ENCODE data around the gene SDR42E2. TPM values are rescaled to one million over a fixed set of nuclear protein-coding genes. Genes with fewer than 3 reads are reported as not detected.
"Not testable (repeated sequence)": the region's sequence is repeated elsewhere in the genome, so short reads cannot be mapped to it uniquely, and the experiment has no call there.

The SDR42E2 gene
- total RNA-seq, 2 experiments from 2014 or later, result 0.15 TPM; not detected in 1

DNA sequence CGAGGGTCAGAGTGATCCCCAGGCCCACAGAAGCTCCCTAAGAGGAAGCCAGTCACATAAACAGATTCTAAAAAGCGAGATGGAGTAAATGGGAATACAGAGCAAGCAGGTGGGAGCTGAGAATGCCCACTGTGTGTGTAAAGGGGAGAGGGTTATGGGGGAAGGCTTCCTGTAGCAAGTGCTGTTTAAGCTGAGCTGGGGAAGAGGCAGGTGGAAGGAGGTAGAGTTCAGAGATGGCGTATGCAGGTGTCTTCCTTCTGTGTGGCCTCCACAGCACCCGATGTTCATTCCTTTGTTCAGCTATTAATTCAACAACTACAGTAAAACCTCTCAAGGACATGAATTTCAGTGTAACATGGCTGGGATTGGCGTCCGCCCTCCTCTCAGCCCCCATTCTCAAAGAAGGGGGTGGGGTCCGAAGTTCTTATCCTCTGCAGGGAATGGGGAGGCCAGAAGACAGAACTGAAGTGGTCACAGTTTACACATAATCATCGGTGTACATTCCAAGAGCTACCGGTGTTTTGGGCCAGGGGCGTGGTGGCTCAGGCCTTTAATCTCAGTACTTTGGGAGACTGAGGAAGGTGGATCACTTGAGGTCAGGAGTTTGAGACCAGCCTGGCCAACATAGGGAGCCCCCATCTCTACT, 45.5 kb downstream of the SDR42E2 start:
- DNase-seq, result no peak
- H3K4me1 Mint-ChIP-seq (ENCODE audit: low read depth), result peaks cover 41% of the 10 kb centered on the region
- peak overlapping the region; percentile 94 for H3K4me3 Mint-ChIP-seq
- CTCF ChIA-PET, result interaction anchor here (0.7 to 4.1 kb wide), 6 partner anchors 9 to 106 kb away, joined by 3 to 27 read pairs (median 6); partner anchors contain the start of gene POLR3E
- peaks cover 4% of the 10 kb centered on the region for H3K9me3 Mint-ChIP-seq
- no peaks in the 10 kb centered on the region for H3K27me3 Mint-ChIP-seq (ENCODE audit: low read depth)
- intact Hi-C loops (cut with micrococcal nuclease), result no loop called here
- H3K27ac Mint-ChIP-seq, result peak overlapping the region; percentile 88
- H3K36me3 Mint-ChIP-seq (ENCODE audit: low read depth), result peaks cover 6% of the 10 kb centered on the region

GRCh38 chr16:22210285-22210684, 48.0 kb downstream of the SDR42E2 start:
- CTCF ChIA-PET, result interaction anchor here (0.6 kb wide), 1 partner anchor 87 kb away, joined by 3 read pairs; the partner anchor contains the start of gene POLR3E
- H3K27me3 Mint-ChIP-seq (ENCODE audit: low read depth), result no peaks in the 10 kb centered on the region
- H3K27ac Mint-ChIP-seq, result no peak overlapping the region
- H3K4me1 Mint-ChIP-seq (ENCODE audit: low read depth), result peaks cover 46% of the 10 kb centered on the region
- H3K36me3 Mint-ChIP-seq (ENCODE audit: low read depth), result peaks cover 12% of the 10 kb centered on the region
- intact Hi-C loops (cut with micrococcal nuclease), result no loop called here
- no peak overlapping the region for H3K4me3 Mint-ChIP-seq
- DNase-seq, result no peak
- H3K9me3 Mint-ChIP-seq, result no peaks in the 10 kb centered on the region

DNA sequence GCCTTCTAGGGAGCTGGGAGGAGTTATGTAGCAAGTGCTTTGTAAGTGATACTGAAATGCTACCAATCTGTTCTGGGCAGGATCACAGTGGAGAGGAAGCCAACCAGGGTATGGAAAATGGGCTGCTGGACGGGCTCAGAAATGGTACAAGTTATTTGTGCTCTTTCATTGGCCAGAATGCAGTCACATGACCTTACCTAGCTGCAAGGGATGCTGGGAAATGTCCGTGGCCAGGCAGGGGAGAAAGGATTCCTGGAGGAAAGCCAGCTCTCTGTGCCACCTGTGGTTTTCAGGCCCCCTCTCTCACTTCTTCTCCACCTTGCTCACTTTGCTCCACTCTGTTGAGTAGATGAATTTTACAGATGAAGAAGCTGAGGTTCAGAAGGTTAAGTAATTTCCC, 48.5 kb downstream of the SDR42E2 start:
- intact Hi-C loops (cut with micrococcal nuclease), result no loop called here
- peaks cover 44% of the 10 kb centered on the region for H3K4me1 Mint-ChIP-seq (ENCODE audit: low read depth)
- H3K27me3 Mint-ChIP-seq (ENCODE audit: low read depth), result no peaks in the 10 kb centered on the region
- no peak overlapping the region for H3K27ac Mint-ChIP-seq
- H3K4me3 Mint-ChIP-seq, result no peak overlapping the region
- no peaks in the 10 kb centered on the region for H3K9me3 Mint-ChIP-seq
- CTCF ChIA-PET, result no interaction called here
- DNase-seq, result no peak
- peaks cover 12% of the 10 kb centered on the region for H3K36me3 Mint-ChIP-seq (ENCODE audit: low read depth)

- DNase-seq, result no peak
- Mint-ChIP-seq H3K36me3 (ENCODE audit: low read depth) (peaks cover 10% of the 10 kb centered on the region), H3K27me3 (ENCODE audit: low read depth) (no peaks in the 10 kb centered on the region), H3K9me3 (no peaks in the 10 kb centered on the region), H3K27ac (no peak overlapping the region), H3K4me3 (no peak overlapping the region), H3K4me1 (ENCODE audit: low read depth) (peaks cover 32% of the 10 kb centered on the region)
- CTCF ChIA-PET, result no interaction called here
- intact Hi-C loops (cut with micrococcal nuclease), result no loop called here
Measured at GRCh38 chr16:22213236-22213635, 50.9 kb downstream of the SDR42E2 start.

GRCh38 chr16:22213801-22214200, 51.5 kb downstream of the SDR42E2 start:
- Mint-ChIP-seq H3K4me1 (ENCODE audit: low read depth) (peaks cover 28% of the 10 kb centered on the region), H3K27me3 (ENCODE audit: low read depth) (no peaks in the 10 kb centered on the region), H3K9me3 (no peaks in the 10 kb centered on the region), H3K27ac (no peak overlapping the region), H3K36me3 (ENCODE audit: low read depth) (peaks cover 10% of the 10 kb centered on the region), H3K4me3 (no peak overlapping the region)
- intact Hi-C loops (cut with micrococcal nuclease), result no loop called here
- DNase-seq, result no peak
- CTCF ChIA-PET, result no interaction called here

DNA sequence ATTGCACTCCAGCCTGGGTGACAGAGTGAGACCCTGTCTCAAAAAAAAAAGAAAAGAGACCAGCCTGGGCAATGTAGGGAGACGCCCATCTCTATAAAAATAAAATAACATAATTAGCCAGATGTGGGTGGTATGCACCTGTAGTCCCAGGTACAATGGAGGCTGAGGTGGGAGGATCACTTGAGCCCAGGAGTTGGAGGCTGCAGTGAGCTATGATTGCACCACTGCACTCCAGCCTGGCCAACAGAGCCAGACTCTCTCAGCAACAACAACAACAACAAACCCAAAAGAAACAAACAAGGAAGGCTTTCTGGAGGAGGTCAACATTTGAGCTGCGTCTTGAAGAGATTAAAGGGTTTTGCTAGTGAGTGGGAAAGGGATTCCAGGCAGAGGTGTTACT, 52.1 kb downstream of the SDR42E2 start:
- DNase-seq, result no peak
- H3K4me3 Mint-ChIP-seq, result no peak overlapping the region
- intact Hi-C loops (cut with micrococcal nuclease), result no loop called here
- no peak overlapping the region for H3K27ac Mint-ChIP-seq
- peaks cover 10% of the 10 kb centered on the region for H3K36me3 Mint-ChIP-seq (ENCODE audit: low read depth)
- CTCF ChIA-PET, result no interaction called here
- no peaks in the 10 kb centered on the region for H3K27me3 Mint-ChIP-seq (ENCODE audit: low read depth)
- H3K9me3 Mint-ChIP-seq, result no peaks in the 10 kb centered on the region
- H3K4me1 Mint-ChIP-seq (ENCODE audit: low read depth), result peaks cover 23% of the 10 kb centered on the region

- H3K36me3 Mint-ChIP-seq (ENCODE audit: low read depth), result peaks cover 10% of the 10 kb centered on the region
- intact Hi-C loops (cut with micrococcal nuclease), result no loop called here
- H3K4me1 Mint-ChIP-seq (ENCODE audit: low read depth), result peaks cover 19% of the 10 kb centered on the region
- no peak overlapping the region for H3K27ac Mint-ChIP-seq
- H3K9me3 Mint-ChIP-seq, result no peaks in the 10 kb centered on the region
- DNase-seq, result no peak
- no peak overlapping the region for H3K4me3 Mint-ChIP-seq
- no peaks in the 10 kb centered on the region for H3K27me3 Mint-ChIP-seq (ENCODE audit: low read depth)
- CTCF ChIA-PET, result no interaction called here
Measured at GRCh38 chr16:22214889-22215288, 52.6 kb downstream of the SDR42E2 start.

DNA sequence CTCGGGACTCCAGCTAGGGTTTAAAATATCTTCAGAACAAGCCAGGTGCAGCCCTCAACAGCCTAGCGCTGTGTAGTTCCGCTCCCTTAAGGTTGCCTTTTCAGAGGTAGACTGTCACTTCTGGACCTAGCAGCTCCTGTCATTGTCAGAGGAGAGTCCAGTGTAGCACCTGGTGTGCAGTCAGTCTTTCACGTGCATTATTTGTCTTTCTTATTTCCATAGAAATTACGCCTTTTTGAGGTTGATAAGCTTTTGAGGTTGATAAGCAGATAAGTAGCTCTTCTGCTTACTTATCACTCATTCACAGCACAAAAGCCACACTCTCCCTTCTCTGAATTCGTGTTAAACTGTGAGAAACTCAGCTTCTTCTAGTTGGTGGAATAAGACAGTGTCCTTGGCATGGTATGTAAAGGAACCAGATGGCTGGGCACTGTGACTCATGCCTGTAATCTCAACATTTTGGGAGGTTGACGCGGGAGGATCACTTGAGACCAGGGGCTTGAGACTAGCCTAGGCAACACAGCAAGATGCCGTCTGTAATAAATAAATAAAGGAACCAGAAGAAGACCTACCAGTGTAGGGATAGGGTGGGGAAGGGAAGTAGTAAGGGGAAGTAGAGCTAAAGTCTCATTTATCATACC, 54.0 kb downstream of the SDR42E2 start:
- no peak for DNase-seq
- CTCF ChIA-PET, result interaction anchor here (0.6 to 1.1 kb wide), 2 partner anchors 9 to 12 kb away, joined by 3 read pairs; no protein-coding TSS in a partner anchor
- Mint-ChIP-seq H3K4me1 (ENCODE audit: low read depth) (peaks cover 13% of the 10 kb centered on the region), H3K27me3 (ENCODE audit: low read depth) (no peaks in the 10 kb centered on the region), H3K36me3 (ENCODE audit: low read depth) (peaks cover 8% of the 10 kb centered on the region), H3K27ac (peak overlapping the region; percentile 4), H3K9me3 (no peaks in the 10 kb centered on the region), H3K4me3 (no peak overlapping the region)
- intact Hi-C loops (cut with micrococcal nuclease), result no loop called here

DNA sequence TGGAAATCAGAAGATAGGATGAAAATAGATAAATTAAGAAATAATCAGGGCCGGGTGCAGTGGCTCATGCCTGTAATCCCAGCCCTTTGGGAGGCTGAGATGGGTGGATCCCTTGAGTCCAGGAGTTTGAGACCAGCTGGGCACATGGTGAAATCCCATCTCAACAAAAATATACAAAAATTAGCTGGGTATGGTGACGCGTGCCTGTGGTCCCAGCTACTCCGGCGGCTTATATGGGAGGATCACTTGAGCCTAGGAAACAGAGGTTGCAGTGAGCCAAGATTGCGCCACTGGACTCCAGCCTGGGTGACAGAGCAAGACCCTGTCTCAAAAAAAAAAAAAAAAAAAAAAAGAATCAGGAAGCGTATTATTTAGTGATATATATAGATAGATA, 54.5 kb downstream of the SDR42E2 start:
- CTCF ChIA-PET, result interaction anchor here (0.6 to 1.1 kb wide), 2 partner anchors 10 to 13 kb away, joined by 3 read pairs; no protein-coding TSS in a partner anchor
- H3K4me3 Mint-ChIP-seq; H3K9me3 Mint-ChIP-seq; intact Hi-C loops (cut with micrococcal nuclease); DNase-seq; H3K36me3 Mint-ChIP-seq (ENCODE audit: low read depth); H3K27ac Mint-ChIP-seq; H3K27me3 Mint-ChIP-seq (ENCODE audit: low read depth): not testable (repeated sequence)
- H3K4me1 Mint-ChIP-seq (ENCODE audit: low read depth), result peaks cover 13% of the 10 kb centered on the region

GRCh38 chr16:22217890-22218730, 55.8 kb downstream of the SDR42E2 start:
- H3K27me3 Mint-ChIP-seq (ENCODE audit: low read depth), result no peaks in the 10 kb centered on the region
- no peaks in the 10 kb centered on the region for H3K9me3 Mint-ChIP-seq
- H3K36me3 Mint-ChIP-seq (ENCODE audit: low read depth), result peaks cover 8% of the 10 kb centered on the region
- peaks cover 13% of the 10 kb centered on the region for H3K4me1 Mint-ChIP-seq (ENCODE audit: low read depth)
- CTCF ChIA-PET, result no interaction called here
- no peak overlapping the region for H3K27ac Mint-ChIP-seq
- DNase-seq, result peak; percentile 24
- intact Hi-C loops (cut with micrococcal nuclease), result no loop called here
- no peak overlapping the region for H3K4me3 Mint-ChIP-seq

DNA sequence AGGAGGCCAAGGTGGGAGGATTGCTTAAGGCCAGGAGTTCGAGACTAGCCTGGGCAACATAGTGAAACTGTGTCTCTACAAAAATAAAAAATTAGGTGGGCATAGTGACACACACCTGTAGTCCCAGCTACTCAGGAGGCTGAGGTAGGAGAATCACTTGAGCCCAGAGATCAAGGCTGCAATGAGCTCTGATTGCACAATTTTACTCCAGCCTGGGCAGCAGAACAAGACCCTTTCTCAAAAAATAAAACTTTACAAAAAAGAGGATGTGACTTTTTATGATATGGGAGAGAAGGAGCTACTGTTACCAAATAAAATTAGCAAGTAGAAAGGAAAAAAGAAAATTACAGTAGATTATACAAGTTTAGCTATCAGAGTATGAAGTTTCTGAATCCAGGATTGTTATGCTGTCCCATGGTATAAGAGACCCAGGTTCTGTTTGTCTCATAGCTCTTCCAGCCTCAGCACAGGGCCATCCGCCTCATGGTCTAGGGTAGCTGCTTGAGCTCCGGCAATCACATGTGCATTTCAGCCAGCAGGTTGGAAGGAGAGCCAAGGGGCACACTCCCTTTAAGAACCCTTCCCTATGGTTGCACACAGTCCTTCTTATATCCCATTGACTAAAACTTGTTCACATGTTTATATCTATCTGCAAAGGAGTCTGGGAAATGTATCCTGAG, 57.2 kb downstream of the SDR42E2 start:
- no peaks in the 10 kb centered on the region for H3K27me3 Mint-ChIP-seq (ENCODE audit: low read depth)
- intact Hi-C loops (cut with micrococcal nuclease), result no loop called here
- DNase-seq, result no peak
- no peaks in the 10 kb centered on the region for H3K9me3 Mint-ChIP-seq
- no peak overlapping the region for H3K27ac Mint-ChIP-seq
- peaks cover 14% of the 10 kb centered on the region for H3K4me1 Mint-ChIP-seq (ENCODE audit: low read depth)
- H3K36me3 Mint-ChIP-seq (ENCODE audit: low read depth), result peaks cover 8% of the 10 kb centered on the region
- CTCF ChIA-PET, result no interaction called here
- no peak overlapping the region for H3K4me3 Mint-ChIP-seq

DNA sequence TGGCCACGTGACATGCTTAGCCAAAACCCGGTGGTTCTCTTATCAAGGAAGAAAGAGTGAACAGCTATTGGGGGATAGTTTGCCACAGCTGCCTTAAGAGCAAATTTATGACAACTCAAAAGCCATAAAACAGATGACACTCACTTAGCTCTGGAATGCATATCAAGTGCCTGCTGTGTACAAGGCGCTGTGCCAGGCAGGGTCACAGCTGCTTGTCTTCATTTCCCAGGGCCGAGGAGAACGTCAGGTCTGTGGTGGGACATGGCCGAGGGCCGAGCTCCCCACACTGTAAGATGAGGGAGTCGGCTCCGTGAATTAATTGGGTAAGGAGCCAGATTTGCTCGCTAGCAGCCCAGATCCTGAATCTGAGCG, 57.7 kb downstream of the SDR42E2 start:
- peaks cover 12% of the 10 kb centered on the region for H3K4me1 Mint-ChIP-seq (ENCODE audit: low read depth)
- H3K27me3 Mint-ChIP-seq (ENCODE audit: low read depth), result no peaks in the 10 kb centered on the region
- H3K9me3 Mint-ChIP-seq, result no peaks in the 10 kb centered on the region
- H3K27ac Mint-ChIP-seq, result no peak overlapping the region
- DNase-seq, result no peak
- no peak overlapping the region for H3K4me3 Mint-ChIP-seq
- H3K36me3 Mint-ChIP-seq (ENCODE audit: low read depth), result peaks cover 6% of the 10 kb centered on the region
- intact Hi-C loops (cut with micrococcal nuclease), result no loop called here
- CTCF ChIA-PET, result no interaction called here
